ENCODE data around the gene CYP4A22.
"Not testable (repeated sequence)": the region's sequence is repeated elsewhere in the genome, so short reads cannot be mapped to it uniquely, and the experiment has no call there.

- TF ChIP-seq CTCF (conservative IDR thresholded peaks at IDR 0.05); ZFX (IDR thresholded peaks at IDR 0.05): not testable (repeated sequence)
Measured at GRCh38 chr1:47126997-47127396, 10.2 kb upstream of the CYP4A22 start.
